Liver (tissue), 9 donors: Measurements from ENCODE around the gene JAM3. TPM values are rescaled to one million over a fixed set of nuclear protein-coding genes. Genes with fewer than 3 reads are reported as not detected.

ENCODE experiments used
- DNase-seq: peaks from one replicate; pipeline ENCODE4 v3.0.0-alpha.2; 2017; ENCODE audit warnings: low spot score
- H3K27ac ChIP-seq, 2 donors: one replicate each; pipeline ENCODE4 v1.7.0; 2013; ENCODE audit warnings: inconsistent platforms in 2 of 2, low read length in 2 of 2, control low read depth in 1 of 2, low read depth in 1 of 2, mild to moderate bottlenecking in 1 of 2
- H3K27me3 ChIP-seq, 4 donors: one replicate each; pipeline versions ENCODE4 v1.6.1 to v1.7.0; 2013; ENCODE audit warnings: low read length in 3 of 4, inconsistent platforms in 1 of 4, mild to moderate bottlenecking in 1 of 4, moderate library complexity in 1 of 4; ENCODE audit not compliant: control insufficient read depth in 4 of 4, insufficient read depth in 4 of 4
- H3K36me3 ChIP-seq, 4 donors: one replicate each; pipeline versions ENCODE4 v1.6.1 to v1.7.0; 2013; ENCODE audit warnings: low read length in 3 of 4, mild to moderate bottlenecking in 3 of 4, low read depth in 1 of 4, moderate library complexity in 1 of 4; ENCODE audit not compliant: control insufficient read depth in 4 of 4, insufficient read depth in 3 of 4
- H3K4me1 ChIP-seq, 4 donors: one replicate each; pipeline versions ENCODE4 v1.6.1 to v1.7.0; 2013; ENCODE audit warnings: low read length in 3 of 4, mild to moderate bottlenecking in 3 of 4, moderate library complexity in 1 of 4; ENCODE audit not compliant: control insufficient read depth in 4 of 4, insufficient read depth in 4 of 4
- H3K4me3 ChIP-seq, 3 donors: one replicate each; pipeline versions ENCODE4 v1.6.1 to v1.7.0; 2013; ENCODE audit warnings: low read length in 3 of 3, control low read depth in 1 of 3, low read depth in 1 of 3, mild to moderate bottlenecking in 1 of 3
- H3K9ac ChIP-seq, 2 donors: one replicate each; pipeline ENCODE4 v1.7.0; 2013; ENCODE audit warnings: low read length in 2 of 2, mild to moderate bottlenecking in 2 of 2, moderate library complexity in 2 of 2, control low read depth in 1 of 2, low read depth in 1 of 2
- H3K9me3 ChIP-seq, 4 donors: one replicate each; pipeline versions ENCODE4 v1.6.1 to v1.7.0; 2013; ENCODE audit warnings: low read length in 3 of 4; ENCODE audit not compliant: control insufficient read depth in 4 of 4
- CTCF ChIP-seq: fragments of 150-350 bp; IDR thresholded peaks from 2 replicates; pipeline ENCODE4 v1.5.1; 2017; ENCODE audit warnings: improper control_type of control experiment, low read depth, low read length; ENCODE audit not compliant: missing input control
- EGR1 ChIP-seq, 2 donors: IDR thresholded peaks; 2 replicates each; pipeline ENCODE4 v1.6.1; 2016 to 2018; ENCODE audit warnings: antibody characterized with exemption in 2 of 2, low read depth in 2 of 2
- FOXA1 ChIP-seq: IDR thresholded peaks from 2 replicates; pipeline ENCODE4 v1.6.1; 2016; ENCODE audit warnings: antibody characterized with exemption
- FOXA2 ChIP-seq: IDR thresholded peaks from 2 replicates; pipeline ENCODE4 v1.6.1; 2016; ENCODE audit warnings: antibody characterized with exemption
- GABPA ChIP-seq, 2 donors: IDR thresholded peaks in 1 of 2; conservative IDR thresholded peaks in 1 of 2; 2 replicates each; pipeline ENCODE4 v1.6.1; 2016; ENCODE audit warnings: antibody characterized with exemption in 2 of 2, mild to moderate bottlenecking in 1 of 2, moderate library complexity in 1 of 2
- HNF4A ChIP-seq, 2 donors: conservative IDR thresholded peaks; 2 replicates each; pipeline ENCODE4 v1.6.1; 2016; ENCODE audit warnings: antibody characterized with exemption in 2 of 2, mild to moderate bottlenecking in 2 of 2
- HNF4G ChIP-seq: IDR thresholded peaks from 2 replicates; pipeline ENCODE4 v1.6.1; 2016; ENCODE audit warnings: antibody characterized with exemption
- JUND ChIP-seq, 2 donors: IDR thresholded peaks; 2 replicates each; pipeline ENCODE4 v1.6.1; 2016; ENCODE audit warnings: antibody characterized with exemption in 2 of 2
- MAX ChIP-seq: IDR thresholded peaks from 2 replicates; pipeline ENCODE4 v1.6.1; 2016; ENCODE audit warnings: antibody characterized with exemption
- NR2F2 ChIP-seq: IDR thresholded peaks from 2 replicates; pipeline ENCODE4 v1.6.1; 2016; ENCODE audit warnings: antibody characterized with exemption
- RAD21 ChIP-seq, 2 donors: IDR thresholded peaks; 2 replicates each; pipeline ENCODE4 v1.6.1; 2016; ENCODE audit warnings: antibody characterized with exemption in 2 of 2, mild to moderate bottlenecking in 2 of 2
- RXRA ChIP-seq, 2 donors: IDR thresholded peaks; 2 replicates each; pipeline ENCODE4 v1.6.1; 2017 to 2018; ENCODE audit warnings: antibody characterized with exemption in 2 of 2, mild to moderate bottlenecking in 1 of 2
- SP1 ChIP-seq: IDR thresholded peaks from 2 replicates; pipeline ENCODE4 v1.6.1; 2018; ENCODE audit warnings: antibody characterized with exemption, mild to moderate bottlenecking
- TAF1 ChIP-seq: conservative IDR thresholded peaks from 2 replicates; pipeline ENCODE4 v1.6.1; 2016; ENCODE audit warnings: antibody characterized with exemption, mild to moderate bottlenecking
- YY1 ChIP-seq: IDR thresholded peaks from 2 replicates; pipeline ENCODE4 v1.6.1; 2016; ENCODE audit warnings: antibody characterized with exemption, mild to moderate bottlenecking
- WGBS: extraction: QIAGEN DNeasy Blood & Tissue Kit; methylation state at CpG from one replicate; pipeline ENCODE4 v1.1.7; 2013; 5-methylcytosine and 5-hydroxymethylcytosine counted together
- polyA plus RNA-seq, 2 donors: library from polyadenylated mRNA; stranded (reverse) in 1 of 2; unstranded in 1 of 2; fragments of 200-250 nt in 1 of 2; fragments of >200 nt in 1 of 2; fragmentation: Nextera tagmentation in 1 of 2; extraction: Ambion mirVana in 1 of 2; gene quantifications; one replicate each; pipeline versions ENCODE4 v1.2.1 to v1.2.3, GENCODE V29; 2013 to 2015
- total RNA-seq, 2 donors: library from RNA; depleted of rRNA; stranded (reverse); fragments of >200 nt; gene quantifications; one replicate each; pipeline ENCODE4 v1.2.3, GENCODE V29; 2014
- TF ChIP-seq, protein P1 (sequence below): IDR thresholded peaks from 2 replicates; pipeline ENCODE4 v1.6.1; 2016; ENCODE audit warnings: antibody characterized with exemption
- TF ChIP-seq, protein P2 (sequence below): IDR thresholded peaks from 2 replicates; pipeline ENCODE4 v1.6.1; 2016; ENCODE audit warnings: antibody characterized with exemption
- donor health status: healthy.
- donor health status: healthy.
- donor health status: healthy.
- donor health status: healthy.
- donor health status: healthy.

Gene JAM3
- total and polyA plus RNA-seq, 4 donors = 1.6 to 4.3 (median 2.1) TPM

DNA sequence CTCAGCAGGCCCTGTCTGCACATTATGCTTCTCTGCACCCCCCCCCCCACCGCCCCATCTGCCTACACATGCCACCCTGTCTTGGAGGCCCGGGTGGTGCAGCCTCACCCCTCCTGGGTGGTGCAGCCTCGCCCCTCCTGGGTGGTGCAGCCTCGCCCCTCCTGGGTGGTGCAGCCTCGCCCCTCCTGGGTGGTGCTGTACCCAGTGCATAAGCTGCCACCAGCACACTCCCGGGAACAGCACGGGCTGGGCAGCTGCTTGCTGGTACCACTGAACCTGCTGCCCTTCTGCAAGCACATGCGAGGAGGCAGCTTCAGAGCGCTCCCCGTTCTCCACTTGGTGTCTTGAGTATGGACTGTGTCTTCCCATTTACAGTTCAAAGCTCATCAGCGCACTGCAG, 85.6 kb downstream of the JAM3 start:
- no peak overlapping the region for H3K4me3 ChIP-seq
- 91% methylated on average over 11 of the region's 11 CpGs for WGBS
- no peaks in the 10 kb centered on the region for H3K27me3 ChIP-seq
- H3K27ac ChIP-seq = no peak overlapping the region
- H3K4me1 ChIP-seq = no peaks in the 10 kb centered on the region
- peaks cover 12 to 67% (median 30%) of the 10 kb centered on the region in 4 donors for H3K36me3 ChIP-seq
- DNase-seq = no peak
- H3K9ac ChIP-seq = no peak overlapping the region
- TF ChIP-seq EGR1 (IDR thresholded peaks at IDR 0.05; ENCODE audit: low read depth in 2 of 2) = no peak
- TF ChIP-seq CTCF = no peak
- no peak for TF ChIP-seq GABPA (IDR thresholded peaks at IDR 0.05 in 1 of 2, conservative IDR thresholded peaks at IDR 0.05 in 1 of 2)
- TF ChIP-seq FOXA2 = no peak
- TF ChIP-seq SP1 = no peak
- TF ChIP-seq RXRA (IDR thresholded peaks at IDR 0.05) = no peak
- no peak for TF ChIP-seq HNF4A (conservative IDR thresholded peaks at IDR 0.05)
- TF ChIP-seq, protein P1, sequence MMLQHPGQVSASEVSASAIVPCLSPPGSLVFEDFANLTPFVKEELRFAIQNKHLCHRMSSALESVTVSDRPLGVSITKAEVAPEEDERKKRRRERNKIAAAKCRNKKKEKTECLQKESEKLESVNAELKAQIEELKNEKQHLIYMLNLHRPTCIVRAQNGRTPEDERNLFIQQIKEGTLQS = no peak
- no peak for TF ChIP-seq FOXA1
- no peak for TF ChIP-seq NR2F2
- no peak for TF ChIP-seq JUND (IDR thresholded peaks at IDR 0.05)
- TF ChIP-seq TAF1 = no peak
- no peak for TF ChIP-seq RAD21 (IDR thresholded peaks at IDR 0.05)
- TF ChIP-seq, protein P2, sequence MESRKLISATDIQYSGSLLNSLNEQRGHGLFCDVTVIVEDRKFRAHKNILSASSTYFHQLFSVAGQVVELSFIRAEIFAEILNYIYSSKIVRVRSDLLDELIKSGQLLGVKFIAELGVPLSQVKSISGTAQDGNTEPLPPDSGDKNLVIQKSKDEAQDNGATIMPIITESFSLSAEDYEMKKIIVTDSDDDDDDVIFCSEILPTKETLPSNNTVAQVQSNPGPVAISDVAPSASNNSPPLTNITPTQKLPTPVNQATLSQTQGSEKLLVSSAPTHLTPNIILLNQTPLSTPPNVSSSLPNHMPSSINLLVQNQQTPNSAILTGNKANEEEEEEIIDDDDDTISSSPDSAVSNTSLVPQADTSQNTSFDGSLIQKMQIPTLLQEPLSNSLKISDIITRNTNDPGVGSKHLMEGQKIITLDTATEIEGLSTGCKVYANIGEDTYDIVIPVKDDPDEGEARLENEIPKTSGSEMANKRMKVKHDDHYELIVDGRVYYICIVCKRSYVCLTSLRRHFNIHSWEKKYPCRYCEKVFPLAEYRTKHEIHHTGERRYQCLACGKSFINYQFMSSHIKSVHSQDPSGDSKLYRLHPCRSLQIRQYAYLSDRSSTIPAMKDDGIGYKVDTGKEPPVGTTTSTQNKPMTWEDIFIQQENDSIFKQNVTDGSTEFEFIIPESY = no peak
- TF ChIP-seq HNF4G = no peak
- no peaks in the 10 kb centered on the region for H3K9me3 ChIP-seq

DNA sequence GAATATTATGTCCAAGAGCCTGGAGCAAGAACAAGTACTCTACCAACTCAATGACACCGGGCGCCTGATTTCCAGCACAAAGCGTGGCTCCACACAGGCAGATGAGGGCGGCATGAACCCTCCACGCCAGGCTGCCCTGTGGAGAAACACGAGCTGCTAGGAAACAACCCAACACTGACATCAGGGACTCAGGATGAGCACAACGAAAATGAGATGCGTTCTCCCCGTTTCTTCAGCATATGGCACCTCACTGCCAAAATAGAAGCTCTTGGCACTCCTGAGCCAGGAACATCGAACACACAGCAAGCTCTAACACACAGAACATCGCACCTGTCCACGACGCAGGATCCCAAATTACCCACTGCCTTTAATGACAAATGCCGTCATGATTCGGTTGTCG, 86.6 kb downstream of the JAM3 start:
- 97% methylated on average over 16 of the region's 16 CpGs for WGBS
- Histone ChIP-seq H3K27me3 (no peaks in the 10 kb centered on the region), H3K36me3 (peaks cover 12 to 71% (median 35%) of the 10 kb centered on the region in 4 donors), H3K27ac (no peak overlapping the region), H3K9me3 (no peaks in the 10 kb centered on the region), H3K4me3 (no peak overlapping the region), H3K9ac (no peak overlapping the region), H3K4me1 (no peaks in the 10 kb centered on the region)
- no peak for DNase-seq
- TF ChIP-seq, protein P2 = no peak
- TF ChIP-seq HNF4A (conservative IDR thresholded peaks at IDR 0.05) (no peak), MAX (no peak), YY1 (no peak), FOXA1 (no peak), RXRA (IDR thresholded peaks at IDR 0.05) (no peak), JUND (IDR thresholded peaks at IDR 0.05) (no peak), GABPA (IDR thresholded peaks at IDR 0.05 in 1 of 2, conservative IDR thresholded peaks at IDR 0.05 in 1 of 2) (no peak), RAD21 (IDR thresholded peaks at IDR 0.05) (no peak), NR2F2 (no peak), HNF4G (no peak), EGR1 (IDR thresholded peaks at IDR 0.05; ENCODE audit: low read depth in 2 of 2) (no peak)
